ENCODE measurements around the gene MATK.

- no peak for TF ChIP-seq POLR2A (IDR thresholded peaks at IDR 0.05; ENCODE audit: low read depth, low read length)
- no peak for TF ChIP-seq TAF1 (IDR thresholded peaks at IDR 0.05; ENCODE audit: borderline replicate concordance, low read depth, low read length)
- no peak for TF ChIP-seq POLR2AphosphoS5 (IDR thresholded peaks at IDR 0.05; ENCODE audit: low read depth, low read length)
Observed at GRCh38 chr19:3783660-3784584, 2.3 kb downstream of the MATK start.

Measured in GM12892 (cell line).